Activated CD8-positive, alpha-beta T cell treated with anti-CD3 and anti-CD28 coated beads, Interleukin-2, amount 10 ng/mL, durations not matched to agents 7 days and 5 days (primary cell): Measurements from ENCODE around the gene GCG. TPM values are rescaled to one million over a fixed set of nuclear protein-coding genes. Genes with fewer than 3 reads are reported as not detected.

Experiments used
- ATAC-seq: fragments of 150-1000 bp; cut with Tn5 transposase; one replicate; pipeline ENCODE4 v1.10.0; 2021; ENCODE audit warnings: moderate library complexity
- CTCF ChIA-PET: fragments of 350-600 bp; sonication (Branson Sonifier 250); formaldehyde crosslinking; loops from one replicate; lab custom pipeline; 2021; ENCODE audit warnings: antibody characterized with exemption; lab: Charles Lee
- POLR2A ChIA-PET: fragments of 350-600 bp; sonication (Branson Sonifier 250); formaldehyde crosslinking; loops from one replicate; lab custom pipeline; 2021; ENCODE audit warnings: antibody characterized with exemption; lab: Charles Lee
- DNase-seq: peaks from one replicate; pipeline ENCODE4 v3.0.0-alpha.2; 2020
- H3K27ac Mint-ChIP-seq: one replicate; pipeline ENCODE4 v1.8.0; 2021; ENCODE audit warnings: mild to moderate bottlenecking, mixed read lengths
- H3K27me3 Mint-ChIP-seq: one replicate; pipeline ENCODE4 v1.8.0; 2021; ENCODE audit warnings: low read depth, mixed read lengths
- H3K36me3 Mint-ChIP-seq: one replicate; pipeline ENCODE4 v1.8.0; 2021; ENCODE audit warnings: low read depth, mixed read lengths
- H3K4me1 Mint-ChIP-seq: one replicate; pipeline ENCODE4 v1.8.0; 2021; ENCODE audit warnings: low read depth, mixed read lengths
- H3K4me3 Mint-ChIP-seq: one replicate; pipeline ENCODE4 v1.8.0; 2021; ENCODE audit warnings: mild to moderate bottlenecking, mixed read lengths
- H3K9me3 Mint-ChIP-seq: one replicate; pipeline ENCODE4 v1.8.0; 2022; ENCODE audit warnings: mixed read lengths; ENCODE audit not compliant: insufficient read depth
- total RNA-seq, 2 experiments: library from RNA; stranded (reverse); gene quantifications; one replicate each; pipeline ENCODE4 v1.2.3, GENCODE V29; 2021

Gene GCG
- total RNA-seq, 2 experiments from 2014 or later, result not detected

GRCh38 chr2:162177301-162177700 lies 25.3 kb upstream of the GCG start:
- ChIA-PET CTCF (interaction anchor here (1.2 kb wide), 1 partner anchor 120 kb away, joined by 3 read pairs; no protein-coding TSS in a partner anchor), POLR2A (no interaction called here)
- Mint-ChIP-seq H3K27me3 (peaks cover 27% of the 10 kb centered on the region), H3K9me3 (no peaks in the 10 kb centered on the region), H3K4me1 (no peaks in the 10 kb centered on the region), H3K36me3 (no peaks in the 10 kb centered on the region), H3K4me3 (no peak overlapping the region), H3K27ac (no peak overlapping the region)
- ATAC-seq (no peak), DNase-seq (no peak)

GRCh38 chr2:162175714-162176113 lies 23.7 kb upstream of the GCG start:
- CTCF ChIA-PET, result no interaction called here
- Mint-ChIP-seq H3K4me3 (no peak overlapping the region), H3K27ac (no peak overlapping the region), H3K36me3 (no peaks in the 10 kb centered on the region), H3K4me1 (peaks cover 3% of the 10 kb centered on the region), H3K27me3 (peaks cover 29% of the 10 kb centered on the region), H3K9me3 (no peaks in the 10 kb centered on the region)
- POLR2A ChIA-PET, result no interaction called here
- DNase-seq (no peak), ATAC-seq (no peak)

- Mint-ChIP-seq H3K27ac (no peak overlapping the region), H3K4me1 (peaks cover 7% of the 10 kb centered on the region), H3K36me3 (no peaks in the 10 kb centered on the region), H3K4me3 (no peak overlapping the region), H3K9me3 (no peaks in the 10 kb centered on the region), H3K27me3 (peaks cover 33% of the 10 kb centered on the region)
- ChIA-PET CTCF (interaction anchor here (0.8 to 1.2 kb wide), 3 partner anchors 12 to 47 kb away, joined by 3 to 4 read pairs (median 3); no protein-coding TSS in a partner anchor), POLR2A (no interaction called here)
- no peak for ATAC-seq
- DNase-seq, result no peak
These were observed 22.7 kb upstream of the GCG start for GRCh38 chr2:162174746-162175145.

- Mint-ChIP-seq H3K36me3 (no peaks in the 10 kb centered on the region), H3K27me3 (peaks cover 39% of the 10 kb centered on the region), H3K9me3 (no peaks in the 10 kb centered on the region), H3K27ac (no peak overlapping the region), H3K4me3 (no peak overlapping the region), H3K4me1 (peaks cover 7% of the 10 kb centered on the region)
- ChIA-PET POLR2A (no interaction called here), CTCF (interaction anchor here (1.6 kb wide), 1 partner anchor 125 kb away, joined by 4 read pairs; no protein-coding TSS in a partner anchor)
- DNase-seq (no peak), ATAC-seq (no peak)
These were observed 20.8 kb upstream of the GCG start for GRCh38 chr2:162172802-162173370.

GRCh38 chr2:162166745-162167144 lies 14.7 kb upstream of the GCG start:
- no peak for DNase-seq
- Mint-ChIP-seq H3K36me3 (no peaks in the 10 kb centered on the region), H3K27ac (no peak overlapping the region), H3K27me3 (peaks cover 18% of the 10 kb centered on the region), H3K4me1 (peaks cover 7% of the 10 kb centered on the region), H3K9me3 (no peaks in the 10 kb centered on the region), H3K4me3 (no peak overlapping the region)
- CTCF ChIA-PET, result interaction anchor here (2.5 kb wide), 1 partner anchor 13 kb away, joined by 9 read pairs; no protein-coding TSS in a partner anchor
- POLR2A ChIA-PET, result no interaction called here
- ATAC-seq, result no peak

GRCh38 chr2:162166174-162166573 lies 14.1 kb upstream of the GCG start:
- peaks cover 18% of the 10 kb centered on the region for H3K27me3 Mint-ChIP-seq
- ATAC-seq (no peak), DNase-seq (no peak)
- no peaks in the 10 kb centered on the region for H3K36me3 Mint-ChIP-seq
- H3K4me1 Mint-ChIP-seq, result peaks cover 7% of the 10 kb centered on the region
- no peaks in the 10 kb centered on the region for H3K9me3 Mint-ChIP-seq
- H3K4me3 Mint-ChIP-seq, result no peak overlapping the region
- ChIA-PET CTCF (interaction anchor here (2.5 kb wide), 1 partner anchor 13 kb away, joined by 9 read pairs; no protein-coding TSS in a partner anchor), POLR2A (no interaction called here)
- no peak overlapping the region for H3K27ac Mint-ChIP-seq

GRCh38 chr2:162164802-162165201 lies 12.8 kb upstream of the GCG start:
- ChIA-PET POLR2A (no interaction called here), CTCF (interaction anchor here (2.5 kb wide), 1 partner anchor 11 kb away, joined by 9 read pairs; no protein-coding TSS in a partner anchor)
- peaks cover 19% of the 10 kb centered on the region for H3K27me3 Mint-ChIP-seq
- ATAC-seq, result no peak
- no peaks in the 10 kb centered on the region for H3K36me3 Mint-ChIP-seq
- no peaks in the 10 kb centered on the region for H3K9me3 Mint-ChIP-seq
- no peak overlapping the region for H3K27ac Mint-ChIP-seq
- DNase-seq, result no peak
- no peak overlapping the region for H3K4me3 Mint-ChIP-seq
- no peaks in the 10 kb centered on the region for H3K4me1 Mint-ChIP-seq

GRCh38 chr2:162159446-162159845 lies 7.4 kb upstream of the GCG start:
- ChIA-PET POLR2A (no interaction called here), CTCF (interaction anchor here (1.3 to 1.4 kb wide), 2 partner anchors 10 to 15 kb away, joined by 3 to 4 read pairs; no protein-coding TSS in a partner anchor)
- no peaks in the 10 kb centered on the region for H3K4me1 Mint-ChIP-seq
- H3K36me3 Mint-ChIP-seq, result no peaks in the 10 kb centered on the region
- no peak overlapping the region for H3K4me3 Mint-ChIP-seq
- H3K27ac Mint-ChIP-seq, result no peak overlapping the region
- peaks cover 26% of the 10 kb centered on the region for H3K27me3 Mint-ChIP-seq
- DNase-seq (no peak), ATAC-seq (no peak)
- no peaks in the 10 kb centered on the region for H3K9me3 Mint-ChIP-seq

GRCh38 chr2:162156149-162156548 lies 4.1 kb upstream of the GCG start:
- peaks cover 2% of the 10 kb centered on the region for H3K4me1 Mint-ChIP-seq
- peaks cover 37% of the 10 kb centered on the region for H3K27me3 Mint-ChIP-seq
- POLR2A ChIA-PET, result no interaction called here
- no peak overlapping the region for H3K4me3 Mint-ChIP-seq
- H3K27ac Mint-ChIP-seq, result no peak overlapping the region
- H3K9me3 Mint-ChIP-seq, result no peaks in the 10 kb centered on the region
- DNase-seq (no peak), ATAC-seq (no peak)
- CTCF ChIA-PET, result interaction anchor here (1.1 to 5.4 kb wide), 6 partner anchors 18 to 178 kb away, joined by 3 to 51 read pairs (median 8); no protein-coding TSS in a partner anchor
- H3K36me3 Mint-ChIP-seq, result no peaks in the 10 kb centered on the region

GRCh38 chr2:162155093-162155492 lies 3.0 kb upstream of the GCG start:
- H3K27ac Mint-ChIP-seq, result no peak overlapping the region
- H3K4me1 Mint-ChIP-seq, result peaks cover 2% of the 10 kb centered on the region
- H3K4me3 Mint-ChIP-seq, result no peak overlapping the region
- peaks cover 37% of the 10 kb centered on the region for H3K27me3 Mint-ChIP-seq
- H3K36me3 Mint-ChIP-seq, result no peaks in the 10 kb centered on the region
- no peak for ATAC-seq
- ChIA-PET POLR2A (no interaction called here), CTCF (interaction anchor here (0.7 to 5.4 kb wide), 7 partner anchors 17 to 181 kb away, joined by 3 to 51 read pairs (median 3); no protein-coding TSS in a partner anchor)
- no peak for DNase-seq
- no peaks in the 10 kb centered on the region for H3K9me3 Mint-ChIP-seq

- DNase-seq (peak; percentile 76), ATAC-seq (peak; percentile 92)
- CTCF ChIA-PET, result interaction anchor here (0.6 to 5.4 kb wide), 31 partner anchors 9 to 1091 kb away, joined by 3 to 51 read pairs (median 4); no protein-coding TSS in a partner anchor
- H3K9me3 Mint-ChIP-seq, result no peaks in the 10 kb centered on the region
- no peak overlapping the region for H3K4me3 Mint-ChIP-seq
- peaks cover 2% of the 10 kb centered on the region for H3K4me1 Mint-ChIP-seq
- POLR2A ChIA-PET, result no interaction called here
- H3K36me3 Mint-ChIP-seq, result no peaks in the 10 kb centered on the region
- peaks cover 36% of the 10 kb centered on the region for H3K27me3 Mint-ChIP-seq
- H3K27ac Mint-ChIP-seq, result no peak overlapping the region
These were observed 1.7 kb upstream of the GCG start for GRCh38 chr2:162153608-162154224.

GRCh38 chr2:162149940-162150339 lies 2.1 kb downstream of the GCG start:
- no peak overlapping the region for H3K4me3 Mint-ChIP-seq
- H3K27ac Mint-ChIP-seq, result no peak overlapping the region
- CTCF ChIA-PET, result interaction anchor here (1.5 kb wide), 2 partner anchors 9 to 72 kb away, joined by 3 read pairs; no protein-coding TSS in a partner anchor
- ATAC-seq (no peak), DNase-seq (no peak)
- H3K9me3 Mint-ChIP-seq, result no peaks in the 10 kb centered on the region
- H3K4me1 Mint-ChIP-seq, result peaks cover 2% of the 10 kb centered on the region
- H3K36me3 Mint-ChIP-seq, result no peaks in the 10 kb centered on the region
- H3K27me3 Mint-ChIP-seq, result peaks cover 48% of the 10 kb centered on the region
- POLR2A ChIA-PET, result no interaction called here
